Natural killer cell (primary cell): ENCODE measurements around the gene C1orf21. TPM values are rescaled to one million over a fixed set of nuclear protein-coding genes. Genes with fewer than 3 reads are reported as not detected.

Experiments used
- ATAC-seq, 3 donors: fragments of 150-1000 bp in 2 of 3; fragments of 200-7000 bp in 1 of 3; cut with Tn5 transposase; 1 replicate in 1 of 3; 2 replicates in 2 of 3; pipeline ENCODE4 v1.10.0; 2021; ENCODE audit warnings: mild to moderate bottlenecking in 2 of 3, moderate library complexity in 2 of 3
- DNase-seq, 2 donors: peaks; one replicate each; pipeline versions ENCODE4 v3.0.0 to v3.0.0-alpha.2; 2013 to 2021; ENCODE audit warnings: mixed read lengths in 1 of 2
- H3K27ac ChIP-seq: one replicate; pipeline ENCODE4 v1.5.1; 2013; ENCODE audit warnings: mild to moderate bottlenecking, low read length
- H3K27me3 ChIP-seq: one replicate; pipeline ENCODE4 v1.6.1; 2013; ENCODE audit warnings: low read length; ENCODE audit not compliant: control insufficient read depth, insufficient read depth
- H3K36me3 ChIP-seq: one replicate; pipeline ENCODE4 v1.6.1; 2013; ENCODE audit warnings: low read length; ENCODE audit not compliant: control insufficient read depth, insufficient read depth
- H3K4me1 ChIP-seq: one replicate; pipeline ENCODE4 v1.6.1; 2013; ENCODE audit warnings: low read length; ENCODE audit not compliant: control insufficient read depth, insufficient read depth
- H3K4me3 ChIP-seq: one replicate; pipeline ENCODE4 v1.5.1; 2013; ENCODE audit warnings: low read length
- H3K9me3 ChIP-seq: one replicate; pipeline ENCODE4 v1.6.1; 2013; ENCODE audit warnings: low read length; ENCODE audit not compliant: control insufficient read depth, insufficient read depth
- H3K27ac Mint-ChIP-seq, 2 donors: one replicate each; pipeline ENCODE4 v1.8.0; 2022; ENCODE audit warnings: mild to moderate bottlenecking in 2 of 2, mixed read lengths in 2 of 2, moderate library complexity in 1 of 2
- H3K27me3 Mint-ChIP-seq, 2 donors: one replicate each; pipeline ENCODE4 v1.8.0; 2022; ENCODE audit warnings: low read depth in 2 of 2, mixed read lengths in 2 of 2
- H3K36me3 Mint-ChIP-seq: one replicate; pipeline ENCODE4 v1.8.0; 2022; ENCODE audit warnings: mixed read lengths
- H3K4me1 Mint-ChIP-seq, 2 donors: one replicate each; pipeline ENCODE4 v1.8.0; 2022; ENCODE audit warnings: mixed read lengths in 2 of 2
- H3K4me3 Mint-ChIP-seq: one replicate; pipeline ENCODE4 v1.8.0; 2022; ENCODE audit warnings: mild to moderate bottlenecking, moderate library complexity, mixed read lengths
- H3K9me3 Mint-ChIP-seq, 2 donors: one replicate each; pipeline ENCODE4 v1.8.0; 2022; ENCODE audit warnings: mixed read lengths in 2 of 2
- WGBS: methylation state at CpG from one replicate; pipeline ENCODE4 v1.1.7; 2013; ENCODE audit warnings: missing lambda C conversion rate; ENCODE audit not compliant: insufficient coverage; 5-methylcytosine and 5-hydroxymethylcytosine counted together
- intact Hi-C: fragments of 100-400 bp; cut with micrococcal nuclease; formaldehyde crosslinking; loops from one replicate; pipeline ENCODE4 v1.14.2; 2022
- total RNA-seq, 4 donors: library from RNA; stranded (reverse); fragments of 120-200 nt in 1 of 4; gene quantifications; one replicate each; pipeline versions ENCODE4 v1.2.3 to v1.2.4, GENCODE V29; 2013 to 2022
- TF ChIP-seq, protein P1 (sequence below): fragments of 200-600 bp; IDR thresholded peaks from one replicate; pipeline ENCODE4 v1.8.0; 2022; ENCODE audit warnings: antibody characterized with exemption

C1orf21 gene
- total RNA-seq, 3 donors from 2014 or later (not counting 1 experiment from before 2014, with no cell fraction given), result 84.3 to 111 (median 88.3) TPM

DNA sequence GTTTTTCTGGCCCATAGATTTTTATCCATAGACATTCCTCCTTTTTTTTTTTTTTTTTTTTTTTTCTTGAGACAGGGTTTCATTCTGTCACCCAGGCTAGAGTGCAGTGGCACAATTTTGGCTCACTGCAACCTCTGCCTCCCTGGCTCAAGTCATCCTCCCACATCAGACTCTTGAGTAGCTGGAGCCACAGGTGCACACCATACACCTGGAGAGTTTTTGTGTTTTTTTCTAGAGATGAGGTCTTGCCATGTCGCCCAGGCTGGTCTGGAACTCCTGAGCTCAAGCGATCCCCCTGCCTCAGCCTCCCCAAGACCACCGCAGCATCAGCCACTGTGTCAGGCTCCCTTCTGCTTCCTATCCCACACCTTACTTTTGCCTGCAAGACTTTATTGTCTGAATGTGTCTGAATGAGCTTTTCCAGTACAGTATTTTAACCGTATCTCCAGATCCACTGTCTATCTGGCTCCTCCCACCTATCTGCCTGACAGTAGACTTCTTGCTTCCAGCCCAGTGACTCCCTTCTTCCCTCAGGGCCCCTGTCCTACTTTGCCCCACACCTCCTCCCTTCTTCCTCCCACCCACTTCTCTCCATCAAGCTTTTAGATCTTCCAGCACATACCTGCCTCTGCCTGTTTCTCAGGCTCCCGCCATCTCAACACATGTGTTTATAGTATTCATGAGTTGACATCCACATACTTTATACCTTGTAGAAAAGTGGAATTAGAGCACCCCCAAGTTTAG, 6.1 kb downstream of the C1orf21 start:
- H3K4me3 ChIP-seq, result no peak overlapping the region
- H3K27me3 ChIP-seq, result no peaks in the 10 kb centered on the region
- H3K4me1 ChIP-seq, result peaks cover 6% of the 10 kb centered on the region
- no peaks in the 10 kb centered on the region for H3K9me3 Mint-ChIP-seq
- H3K36me3 ChIP-seq, result no peaks in the 10 kb centered on the region
- DNase-seq, result no peak
- peak overlapping the region; percentile 10 to 66 for H3K27ac Mint-ChIP-seq
- 100% methylated on average over 4 of the region's 5 CpGs for WGBS
- peaks cover 94% of the 10 kb centered on the region in 2 donors for H3K4me1 Mint-ChIP-seq
- no peak for ATAC-seq
- peak overlapping the region; percentile 7 for H3K4me3 Mint-ChIP-seq
- TF ChIP-seq, protein P1, sequence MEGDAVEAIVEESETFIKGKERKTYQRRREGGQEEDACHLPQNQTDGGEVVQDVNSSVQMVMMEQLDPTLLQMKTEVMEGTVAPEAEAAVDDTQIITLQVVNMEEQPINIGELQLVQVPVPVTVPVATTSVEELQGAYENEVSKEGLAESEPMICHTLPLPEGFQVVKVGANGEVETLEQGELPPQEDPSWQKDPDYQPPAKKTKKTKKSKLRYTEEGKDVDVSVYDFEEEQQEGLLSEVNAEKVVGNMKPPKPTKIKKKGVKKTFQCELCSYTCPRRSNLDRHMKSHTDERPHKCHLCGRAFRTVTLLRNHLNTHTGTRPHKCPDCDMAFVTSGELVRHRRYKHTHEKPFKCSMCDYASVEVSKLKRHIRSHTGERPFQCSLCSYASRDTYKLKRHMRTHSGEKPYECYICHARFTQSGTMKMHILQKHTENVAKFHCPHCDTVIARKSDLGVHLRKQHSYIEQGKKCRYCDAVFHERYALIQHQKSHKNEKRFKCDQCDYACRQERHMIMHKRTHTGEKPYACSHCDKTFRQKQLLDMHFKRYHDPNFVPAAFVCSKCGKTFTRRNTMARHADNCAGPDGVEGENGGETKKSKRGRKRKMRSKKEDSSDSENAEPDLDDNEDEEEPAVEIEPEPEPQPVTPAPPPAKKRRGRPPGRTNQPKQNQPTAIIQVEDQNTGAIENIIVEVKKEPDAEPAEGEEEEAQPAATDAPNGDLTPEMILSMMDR, result no peak
- H3K9me3 ChIP-seq, result no peaks in the 10 kb centered on the region
- no peak overlapping the region for H3K27ac ChIP-seq
- H3K27me3 Mint-ChIP-seq, result no peaks in the 10 kb centered on the region
- no peaks in the 10 kb centered on the region for H3K36me3 Mint-ChIP-seq
- intact Hi-C loops, result no loop called here

DNA sequence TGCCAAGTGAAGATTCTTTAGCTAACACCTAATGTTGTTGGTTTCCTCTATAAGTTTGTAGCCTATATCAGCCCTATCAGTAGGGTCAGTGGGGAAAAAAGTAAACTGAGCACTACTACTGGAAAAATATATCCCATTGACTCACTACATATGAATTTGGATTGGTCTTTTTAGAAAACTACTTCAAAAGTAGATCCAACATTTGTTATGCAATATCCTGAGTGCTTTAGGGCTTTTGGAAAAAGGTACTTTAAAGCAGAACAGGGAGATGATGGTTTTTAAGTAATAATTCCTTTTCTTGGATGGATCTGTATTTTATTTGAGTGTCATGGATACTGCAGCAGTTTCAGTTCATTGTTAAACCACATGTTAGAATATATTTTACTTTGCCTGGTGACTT, 7.1 kb downstream of the C1orf21 start:
- H3K36me3 ChIP-seq, result no peaks in the 10 kb centered on the region
- Mint-ChIP-seq H3K4me1 (peaks cover 92% of the 10 kb centered on the region in 2 donors), H3K36me3 (no peaks in the 10 kb centered on the region), H3K4me3 (no peak overlapping the region), H3K9me3 (no peaks in the 10 kb centered on the region), H3K27ac (peak overlapping the region in 1 of 2 donors; percentile 10), H3K27me3 (no peaks in the 10 kb centered on the region)
- TF ChIP-seq, protein P1, result no peak
- intact Hi-C loops, result no loop called here
- no peaks in the 10 kb centered on the region for H3K27me3 ChIP-seq
- H3K9me3 ChIP-seq, result no peaks in the 10 kb centered on the region
- no peak for ATAC-seq
- peaks cover 4% of the 10 kb centered on the region for H3K4me1 ChIP-seq
- H3K27ac ChIP-seq, result no peak overlapping the region
- no peak overlapping the region for H3K4me3 ChIP-seq
- DNase-seq, result no peak

DNA sequence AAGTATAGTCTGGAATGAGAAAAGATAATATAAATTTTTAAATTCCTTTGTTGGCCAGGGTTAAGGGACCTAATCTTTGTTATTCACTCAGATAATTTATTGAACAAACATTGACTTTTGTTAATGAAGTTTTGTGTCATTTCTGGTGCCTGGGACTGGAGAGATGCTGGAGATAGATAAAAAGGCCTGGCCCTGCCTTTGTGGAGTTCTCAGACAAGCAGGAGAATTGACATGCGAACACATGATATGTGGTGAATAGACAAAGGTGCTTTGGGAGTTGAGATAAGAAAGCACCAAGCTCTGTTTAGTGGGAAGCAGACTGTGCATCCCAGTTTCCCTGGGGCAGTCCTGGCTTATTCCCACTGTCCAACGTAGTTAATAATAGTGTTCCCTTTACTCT, 8.5 kb downstream of the C1orf21 start:
- Histone ChIP-seq H3K27me3 (no peaks in the 10 kb centered on the region), H3K27ac (no peak overlapping the region), H3K4me1 (peaks cover 4% of the 10 kb centered on the region), H3K9me3 (no peaks in the 10 kb centered on the region), H3K36me3 (no peaks in the 10 kb centered on the region), H3K4me3 (no peak overlapping the region)
- Mint-ChIP-seq H3K36me3 (no peaks in the 10 kb centered on the region), H3K9me3 (no peaks in the 10 kb centered on the region), H3K4me1 (peaks cover 85 to 87% of the 10 kb centered on the region in 2 donors), H3K27me3 (no peaks in the 10 kb centered on the region), H3K4me3 (no peak overlapping the region), H3K27ac (peak overlapping the region in 1 of 2 donors; percentile 9)
- no peak for DNase-seq
- intact Hi-C loops, result no loop called here
- TF ChIP-seq, protein P1, result no peak
- ATAC-seq, result no peak
- WGBS, result 100% methylated on average over 2 of the region's 2 CpGs
